DOHH2 (cell line): ENCODE results near the gene TMEM273.

Experiments used
- H3F3A ChIP-seq: fragments of 200-600 bp; sonication (generic), shearing (Covaris generic); 2 replicates; pipeline ENCODE4 v1.6.0; 2016; ENCODE audit warnings: antibody characterized with exemption, mild to moderate bottlenecking; ENCODE audit not compliant: control insufficient read depth, insufficient read depth
- H3K27ac ChIP-seq: fragments of 200-600 bp; sonication (generic); 2 replicates; pipeline ENCODE4 v1.5.1; 2014; ENCODE audit warnings: low read depth, mild to moderate bottlenecking, low read length, moderate library complexity
- H3K27me3 ChIP-seq: fragments of 200-600 bp; sonication (generic); 2 replicates; pipeline ENCODE4 v1.6.1; 2014; ENCODE audit warnings: mild to moderate bottlenecking, low read length, mixed read lengths; ENCODE audit not compliant: control insufficient read depth
- H3K36me3 ChIP-seq: fragments of 200-600 bp; sonication (generic); 2 replicates; pipeline ENCODE4 v1.6.1; 2014; ENCODE audit warnings: mild to moderate bottlenecking, low read length, moderate library complexity, mixed read lengths; ENCODE audit not compliant: control insufficient read depth
- H3K4me1 ChIP-seq: fragments of 200-600 bp; sonication (generic); 2 replicates; pipeline ENCODE4 v1.6.1; 2014; ENCODE audit warnings: mild to moderate bottlenecking, low read length, mixed read lengths; ENCODE audit not compliant: control insufficient read depth
- H3K4me2 ChIP-seq: fragments of 200-600 bp; sonication (generic); 2 replicates; pipeline ENCODE4 v1.6.0; 2014; ENCODE audit warnings: mild to moderate bottlenecking, low read length, moderate library complexity
- H3K4me3 ChIP-seq: fragments of 200-600 bp; sonication (generic); 2 replicates; pipeline ENCODE4 v1.5.1; 2014; ENCODE audit warnings: mild to moderate bottlenecking, low read length, mixed read lengths
- H3K79me2 ChIP-seq: fragments of 200-600 bp; sonication (generic); 2 replicates; pipeline ENCODE4 v1.6.1; 2014; ENCODE audit warnings: mild to moderate bottlenecking, low read length, mixed read lengths; ENCODE audit not compliant: control insufficient read depth
- H3K9me2 ChIP-seq: fragments of 200-600 bp; sonication (generic); replicated peaks from 2 replicates; pipeline ENCODE4 v1.6.1; 2014; ENCODE audit warnings: mild to moderate bottlenecking, low read length, mixed read lengths; ENCODE audit not compliant: control insufficient read depth
- H3K9me3 ChIP-seq: fragments of 200-600 bp; sonication (generic); 2 replicates; pipeline ENCODE4 v1.6.1; 2014; ENCODE audit warnings: antibody characterized with exemption, low read length, mixed read lengths; ENCODE audit not compliant: control insufficient read depth, insufficient read depth
- H4K20me1 ChIP-seq: fragments of 200-600 bp; sonication (generic); 2 replicates; pipeline ENCODE4 v1.6.0; 2014; ENCODE audit warnings: low read depth, mild to moderate bottlenecking, antibody characterized with exemption, low read length, moderate library complexity; ENCODE audit not compliant: control insufficient read depth, insufficient read depth
- CTCF ChIP-seq: fragments of 200-600 bp; sonication (generic); IDR thresholded peaks from one replicate; pipeline ENCODE4 v1.5.1; 2014; ENCODE audit warnings: antibody characterized with exemption, mild to moderate bottlenecking, low read depth, low read length; ENCODE audit not compliant: poor library complexity, severe bottlenecking
- EZH2phosphoT487 ChIP-seq: fragments of 200-600 bp; sonication (generic); IDR thresholded peaks from 2 replicates; pipeline ENCODE4 v1.6.1; 2017; ENCODE audit warnings: borderline replicate concordance, mild to moderate bottlenecking, antibody characterized with exemption, low read length, moderate library complexity, mixed read lengths

Gene TMEM273

GRCh38 chr10:49186613-49187012 is 1.6 kb downstream of the TMEM273 start:
- H4K20me1 ChIP-seq = no peaks in the 10 kb centered on the region
- H3K27me3 ChIP-seq = peaks cover 65% of the 10 kb centered on the region
- no peaks in the 10 kb centered on the region for H3K79me2 ChIP-seq
- no peaks in the 10 kb centered on the region for H3F3A ChIP-seq
- H3K4me2 ChIP-seq = no peak overlapping the region
- no peak for TF ChIP-seq CTCF
- TF ChIP-seq EZH2phosphoT487 = no peak
- no peaks in the 10 kb centered on the region for H3K9me3 ChIP-seq
- H3K36me3 ChIP-seq = no peaks in the 10 kb centered on the region
- H3K9me2 ChIP-seq = no peaks in the 10 kb centered on the region
- no peak overlapping the region for H3K4me3 ChIP-seq
- H3K27ac ChIP-seq = no peak overlapping the region
- H3K4me1 ChIP-seq = peaks cover 26% of the 10 kb centered on the region

- no peak overlapping the region for H3K4me3 ChIP-seq
- H3K27ac ChIP-seq = no peak overlapping the region
- no peak overlapping the region for H3K4me2 ChIP-seq
- no peaks in the 10 kb centered on the region for H4K20me1 ChIP-seq
- H3K36me3 ChIP-seq = no peaks in the 10 kb centered on the region
- TF ChIP-seq CTCF = no peak
- no peak for TF ChIP-seq EZH2phosphoT487
- peaks cover 56% of the 10 kb centered on the region for H3K27me3 ChIP-seq
- no peaks in the 10 kb centered on the region for H3K9me3 ChIP-seq
- H3K9me2 ChIP-seq = no peaks in the 10 kb centered on the region
- peaks cover 18% of the 10 kb centered on the region for H3K4me1 ChIP-seq
- H3K79me2 ChIP-seq = no peaks in the 10 kb centered on the region
- H3F3A ChIP-seq = no peaks in the 10 kb centered on the region
Observed at GRCh38 chr10:49185213-49185612, 3.0 kb downstream of the TMEM273 start.

- no peak overlapping the region for H3K4me3 ChIP-seq
- no peaks in the 10 kb centered on the region for H3K36me3 ChIP-seq
- peaks cover 16% of the 10 kb centered on the region for H3K4me1 ChIP-seq
- no peaks in the 10 kb centered on the region for H4K20me1 ChIP-seq
- H3K9me3 ChIP-seq = no peaks in the 10 kb centered on the region
- peaks cover 54% of the 10 kb centered on the region for H3K27me3 ChIP-seq
- TF ChIP-seq EZH2phosphoT487 (no peak), CTCF (no peak)
- no peaks in the 10 kb centered on the region for H3F3A ChIP-seq
- H3K4me2 ChIP-seq = no peak overlapping the region
- H3K79me2 ChIP-seq = no peaks in the 10 kb centered on the region
- H3K27ac ChIP-seq = no peak overlapping the region
- H3K9me2 ChIP-seq = no peaks in the 10 kb centered on the region
Observed at GRCh38 chr10:49184642-49185111, 3.5 kb downstream of the TMEM273 start.
